BJ (cell line): ENCODE measurements around the gene GULP1. TPM values are rescaled to one million over a fixed set of nuclear protein-coding genes. Genes with fewer than 3 reads are reported as not detected.

Experiments
- CTCF ChIA-PET: fragments of 350-600 bp; formaldehyde crosslinking; extraction: SDS; loops from one replicate; lab custom pipeline; 2021; ENCODE audit warnings: antibody characterized with exemption, inconsistent platforms; lab: Yijun Ruan, JAX
- POLR2A ChIA-PET: fragments of 300-600 bp; sonication (Branson Sonifier 250); formaldehyde crosslinking; extraction: SDS; loops from one replicate; lab custom pipeline; 2021; ENCODE audit warnings: antibody characterized with exemption; lab: Charles Lee
- DNase-seq: peaks from one replicate; pipeline ENCODE4 v3.0.0-alpha.2; 2011; ENCODE audit warnings: low read depth
- H3K27me3 ChIP-seq: 2 replicates; pipeline ENCODE4 v1.6.0; 2011; ENCODE audit warnings: low read length; ENCODE audit not compliant: control insufficient read depth, insufficient read depth
- H3K36me3 ChIP-seq: 2 replicates; pipeline ENCODE4 v1.5.1; 2011; ENCODE audit warnings: low read length; ENCODE audit not compliant: control insufficient read depth, insufficient read depth
- H3K4me3 ChIP-seq: 2 replicates; pipeline ENCODE4 v1.5.1; 2011; ENCODE audit warnings: low read depth, mild to moderate bottlenecking, control low read depth, low read length
- polyA plus RNA-seq: library from polyadenylated mRNA; depleted of rRNA; stranded (reverse); fragments of >200 nt; gene quantifications from 2 replicates; pipeline ENCODE4 v1.2.3, GENCODE V29; 2011
- TF ChIP-seq, protein P1 (sequence below): IDR thresholded peaks from 2 replicates; pipeline ENCODE4 v1.5.1; 2011; ENCODE audit warnings: low read depth, mild to moderate bottlenecking, control low read depth, inconsistent platforms, low read length, moderate library complexity; ENCODE audit not compliant: insufficient read depth

GULP1 gene
- polyA plus RNA-seq, 1 experiment, result 31.0 TPM

DNA sequence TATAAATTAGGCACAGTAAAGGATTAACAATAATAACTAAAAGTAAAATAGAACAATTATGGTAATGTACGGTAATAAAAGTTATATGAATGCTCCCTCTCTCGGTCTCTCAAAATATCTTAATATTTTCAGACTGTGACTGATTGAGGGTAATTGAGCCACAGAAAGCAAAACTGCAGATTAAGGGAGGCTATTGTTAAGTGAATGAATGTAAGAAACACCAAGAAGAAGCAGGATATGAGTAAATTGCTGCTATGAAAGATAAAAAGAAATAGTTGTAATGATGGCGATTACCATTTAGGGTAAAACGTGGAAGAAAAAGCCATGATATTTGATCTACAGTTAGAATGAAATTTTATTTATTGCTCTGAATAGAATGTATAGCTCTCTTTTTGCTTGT lies 24.1 kb downstream of the GULP1 start:
- Histone ChIP-seq H3K4me3 (no peak overlapping the region), H3K27me3 (no peaks in the 10 kb centered on the region), H3K36me3 (no peaks in the 10 kb centered on the region)
- TF ChIP-seq, protein P1, sequence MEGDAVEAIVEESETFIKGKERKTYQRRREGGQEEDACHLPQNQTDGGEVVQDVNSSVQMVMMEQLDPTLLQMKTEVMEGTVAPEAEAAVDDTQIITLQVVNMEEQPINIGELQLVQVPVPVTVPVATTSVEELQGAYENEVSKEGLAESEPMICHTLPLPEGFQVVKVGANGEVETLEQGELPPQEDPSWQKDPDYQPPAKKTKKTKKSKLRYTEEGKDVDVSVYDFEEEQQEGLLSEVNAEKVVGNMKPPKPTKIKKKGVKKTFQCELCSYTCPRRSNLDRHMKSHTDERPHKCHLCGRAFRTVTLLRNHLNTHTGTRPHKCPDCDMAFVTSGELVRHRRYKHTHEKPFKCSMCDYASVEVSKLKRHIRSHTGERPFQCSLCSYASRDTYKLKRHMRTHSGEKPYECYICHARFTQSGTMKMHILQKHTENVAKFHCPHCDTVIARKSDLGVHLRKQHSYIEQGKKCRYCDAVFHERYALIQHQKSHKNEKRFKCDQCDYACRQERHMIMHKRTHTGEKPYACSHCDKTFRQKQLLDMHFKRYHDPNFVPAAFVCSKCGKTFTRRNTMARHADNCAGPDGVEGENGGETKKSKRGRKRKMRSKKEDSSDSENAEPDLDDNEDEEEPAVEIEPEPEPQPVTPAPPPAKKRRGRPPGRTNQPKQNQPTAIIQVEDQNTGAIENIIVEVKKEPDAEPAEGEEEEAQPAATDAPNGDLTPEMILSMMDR, result no peak
- ChIA-PET CTCF (no interaction called here), POLR2A (no interaction called here)
- DNase-seq, result no peak

DNA sequence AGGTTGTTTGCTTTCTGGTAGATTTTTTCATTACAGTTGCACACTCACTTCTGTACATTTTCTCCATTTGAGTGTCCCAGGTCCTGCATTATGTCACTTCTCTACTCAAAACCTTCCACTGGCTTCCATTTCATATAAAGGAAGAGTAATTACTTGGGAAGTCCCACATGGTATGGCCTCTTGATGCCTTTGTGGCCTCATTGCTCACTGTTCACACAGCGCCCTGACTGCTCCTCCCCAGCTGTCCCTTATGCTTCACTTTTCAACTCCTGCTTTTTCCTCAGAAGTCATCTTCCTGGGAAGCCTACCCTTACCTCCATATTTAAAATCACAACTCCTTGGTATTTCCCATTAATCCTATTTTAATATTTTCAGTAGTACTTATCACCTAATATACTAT lies 24.7 kb downstream of the GULP1 start:
- H3K4me3 ChIP-seq, result no peak overlapping the region
- no peaks in the 10 kb centered on the region for H3K27me3 ChIP-seq
- no peaks in the 10 kb centered on the region for H3K36me3 ChIP-seq
- TF ChIP-seq, protein P1, result no peak
- ChIA-PET POLR2A (no interaction called here), CTCF (no interaction called here)
- DNase-seq, result no peak

DNA sequence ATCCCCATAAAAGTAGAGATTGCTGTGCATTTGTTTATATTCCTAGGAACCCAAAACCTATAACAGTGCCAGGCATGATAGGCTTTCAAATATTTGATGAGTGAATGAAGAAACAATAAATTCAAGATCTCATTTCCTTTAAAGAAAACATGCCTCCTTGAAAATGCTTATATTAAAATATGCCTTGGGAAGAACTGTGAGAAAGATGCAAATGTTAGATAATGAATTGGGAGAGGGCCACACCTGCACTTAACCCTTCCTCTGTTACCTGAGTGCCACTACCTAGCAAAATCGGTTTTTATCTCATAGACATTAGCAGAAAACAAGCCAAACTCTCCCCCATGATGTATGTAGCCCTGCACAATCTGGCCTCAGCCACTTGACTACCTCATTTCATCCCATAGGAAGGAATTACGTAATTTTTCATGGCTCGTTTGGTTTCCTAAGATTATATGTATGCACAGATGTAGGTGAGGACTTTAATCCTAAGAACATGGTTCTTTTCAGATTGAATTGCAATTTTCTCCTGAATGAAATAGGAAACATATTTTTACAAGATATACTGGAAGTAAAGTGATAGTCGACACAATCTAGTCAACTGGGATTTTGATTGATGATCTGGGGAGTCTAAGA lies 25.2 kb downstream of the GULP1 start:
- TF ChIP-seq, protein P1, result no peak
- ChIA-PET POLR2A (no interaction called here), CTCF (interaction anchor here (1.0 kb wide), 1 partner anchor 8 kb away, joined by 3 read pairs; no protein-coding TSS in a partner anchor)

DNA sequence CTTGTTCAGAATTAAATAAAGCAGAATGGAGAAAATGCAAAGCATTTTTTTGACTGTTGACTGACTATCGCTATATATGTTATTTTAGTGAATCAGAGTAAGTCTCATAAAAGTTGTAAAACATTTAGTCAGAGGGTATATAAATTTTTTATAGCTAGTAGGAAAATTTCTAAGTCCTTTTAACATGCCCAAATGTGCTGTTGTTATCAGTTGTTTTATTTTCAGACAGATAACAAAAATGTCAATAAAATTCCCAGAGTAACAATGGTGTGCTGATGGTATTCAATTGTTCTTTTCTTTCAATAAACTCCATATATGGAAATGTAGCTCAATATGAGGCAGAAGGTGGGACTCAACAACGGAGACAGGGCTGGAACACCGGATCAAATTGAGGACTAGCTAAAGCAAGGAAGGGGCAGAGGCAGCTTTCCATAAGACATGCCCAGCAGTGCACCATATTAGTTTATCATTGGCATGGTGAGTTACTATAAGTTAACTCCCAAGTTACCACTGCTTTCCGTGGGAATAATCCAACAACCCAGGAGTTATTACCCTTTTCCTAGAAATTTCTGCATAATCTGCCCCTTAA lies 26.6 kb downstream of the GULP1 start:
- Histone ChIP-seq H3K27me3 (no peaks in the 10 kb centered on the region), H3K4me3 (no peak overlapping the region), H3K36me3 (no peaks in the 10 kb centered on the region)
- CTCF ChIA-PET, result interaction anchor here (1.0 to 1.9 kb wide), 3 partner anchors 8 to 10 kb away, joined by 3 to 5 read pairs (median 4); no protein-coding TSS in a partner anchor
- no peak for DNase-seq
- POLR2A ChIA-PET, result no interaction called here
- TF ChIP-seq, protein P1, result no peak

More for the DNA sequence above, 25.2 kb downstream of the GULP1 start:
- DNase-seq, result no peak
- H3K27me3 ChIP-seq, result no peaks in the 10 kb centered on the region
- H3K36me3 ChIP-seq, result no peaks in the 10 kb centered on the region
- no peak overlapping the region for H3K4me3 ChIP-seq

DNA sequence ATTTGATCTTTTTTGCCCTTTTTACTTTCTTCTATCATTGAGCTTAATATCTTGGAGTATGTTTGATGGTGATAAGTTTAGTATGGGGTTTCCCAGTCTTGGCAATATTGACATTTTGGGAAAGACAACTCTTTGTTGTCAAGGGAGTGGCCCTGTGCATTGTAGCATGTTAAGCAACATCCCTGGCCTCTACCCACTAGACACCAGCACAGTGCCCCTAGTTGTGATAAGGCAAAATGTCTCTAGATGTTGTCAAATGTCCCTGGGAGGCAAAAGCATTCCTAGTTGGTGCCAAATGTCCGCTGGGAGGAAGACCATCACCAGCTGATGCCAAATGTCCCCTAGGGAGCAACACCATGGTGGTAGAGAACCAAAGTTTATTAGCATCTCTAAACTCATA lies 28.2 kb downstream of the GULP1 start:
- no peak for DNase-seq
- ChIA-PET CTCF (interaction anchor here (1.7 to 1.9 kb wide), 2 partner anchors 10 to 12 kb away, joined by 4 to 5 read pairs; no protein-coding TSS in a partner anchor), POLR2A (no interaction called here)
- no peaks in the 10 kb centered on the region for H3K36me3 ChIP-seq
- H3K27me3 ChIP-seq, result no peaks in the 10 kb centered on the region
- H3K4me3 ChIP-seq, result no peak overlapping the region
- TF ChIP-seq, protein P1, result no peak
